Panc1 (cell line): ENCODE data around the gene FAM107B.

Experiments
- CTCF ChIP-seq: fragments of 450-650 bp; IDR thresholded peaks from 2 replicates; pipeline ENCODE4 v1.5.1; 2017; ENCODE audit warnings: mild to moderate bottlenecking
- POLR2AphosphoS5 ChIP-seq: IDR thresholded peaks from 2 replicates; pipeline ENCODE4 v1.6.1; 2012; ENCODE audit warnings: mild to moderate bottlenecking, low read depth, low read length, moderate library complexity
- REST ChIP-seq, 2 experiments: IDR thresholded peaks; 2 replicates each; pipeline ENCODE4 v1.6.1; 2011 to 2012; ENCODE audit warnings: low read depth in 2 of 2, control low read depth in 1 of 2, low read length in 1 of 2, mild to moderate bottlenecking in 1 of 2, moderate library complexity in 1 of 2; ENCODE audit not compliant: insufficient read depth in 1 of 2
- TCF7L2 ChIP-seq: IDR thresholded peaks from 2 replicates; pipeline ENCODE4 v1.6.1; 2011; ENCODE audit warnings: mild to moderate bottlenecking, low read depth, low read length, inconsistent platforms

GRCh38 chr10:14601872-14602725, 172.6 kb downstream of the FAM107B start:
- TF ChIP-seq CTCF (no peak), POLR2AphosphoS5 (no peak), REST (IDR thresholded peaks at IDR 0.05; ENCODE audit: insufficient read depth in 1 of 2, low read depth in 2 of 2, low read length in 1 of 2) (no peak), TCF7L2 (no peak)
